A549 (cell line): Measurements from ENCODE around the gene XAGE2.

ENCODE experiments used
- EHMT2 ChIP-seq: fragments of 200-600 bp; sonication (generic); IDR thresholded peaks from 2 replicates; pipeline ENCODE4 v1.6.1; 2016; ENCODE audit warnings: antibody characterized with exemption, low read depth, mild to moderate bottlenecking, moderate library complexity
- POLR2A ChIP-seq: IDR thresholded peaks from 2 replicates; pipeline ENCODE4 v1.6.1; 2012; ENCODE audit warnings: mild to moderate bottlenecking, low read length
- SMC3 ChIP-seq: fragments of >200 bp; sonication (Bioruptor Twin); formaldehyde crosslinking; IDR thresholded peaks from 3 replicates; pipeline ENCODE4 v1.6.1; 2018; ENCODE audit warnings: inconsistent platforms
- TP53 ChIP-seq: fragments of 250-450 bp; sonication (Bioruptor Pico); IDR thresholded peaks from 2 replicates; pipeline ENCODE4 v1.5.0; 2021; ENCODE audit warnings: mild to moderate bottlenecking, moderate library complexity
- TF ChIP-seq, protein P1 (sequence below): fragments of >200 bp; sonication (Bioruptor Twin); formaldehyde crosslinking; IDR thresholded peaks from 3 replicates; pipeline ENCODE4 v1.5.1; 2016
- TF ChIP-seq, protein P2 (sequence below): IDR thresholded peaks from 2 replicates; pipeline ENCODE4 v1.6.1; 2012
- TF ChIP-seq, protein P3 (sequence below): fragments of 200-600 bp; sonication (generic); IDR thresholded peaks from 2 replicates; pipeline ENCODE4 v1.6.1; 2016; ENCODE audit warnings: antibody characterized with exemption, mild to moderate bottlenecking, moderate library complexity

DNA sequence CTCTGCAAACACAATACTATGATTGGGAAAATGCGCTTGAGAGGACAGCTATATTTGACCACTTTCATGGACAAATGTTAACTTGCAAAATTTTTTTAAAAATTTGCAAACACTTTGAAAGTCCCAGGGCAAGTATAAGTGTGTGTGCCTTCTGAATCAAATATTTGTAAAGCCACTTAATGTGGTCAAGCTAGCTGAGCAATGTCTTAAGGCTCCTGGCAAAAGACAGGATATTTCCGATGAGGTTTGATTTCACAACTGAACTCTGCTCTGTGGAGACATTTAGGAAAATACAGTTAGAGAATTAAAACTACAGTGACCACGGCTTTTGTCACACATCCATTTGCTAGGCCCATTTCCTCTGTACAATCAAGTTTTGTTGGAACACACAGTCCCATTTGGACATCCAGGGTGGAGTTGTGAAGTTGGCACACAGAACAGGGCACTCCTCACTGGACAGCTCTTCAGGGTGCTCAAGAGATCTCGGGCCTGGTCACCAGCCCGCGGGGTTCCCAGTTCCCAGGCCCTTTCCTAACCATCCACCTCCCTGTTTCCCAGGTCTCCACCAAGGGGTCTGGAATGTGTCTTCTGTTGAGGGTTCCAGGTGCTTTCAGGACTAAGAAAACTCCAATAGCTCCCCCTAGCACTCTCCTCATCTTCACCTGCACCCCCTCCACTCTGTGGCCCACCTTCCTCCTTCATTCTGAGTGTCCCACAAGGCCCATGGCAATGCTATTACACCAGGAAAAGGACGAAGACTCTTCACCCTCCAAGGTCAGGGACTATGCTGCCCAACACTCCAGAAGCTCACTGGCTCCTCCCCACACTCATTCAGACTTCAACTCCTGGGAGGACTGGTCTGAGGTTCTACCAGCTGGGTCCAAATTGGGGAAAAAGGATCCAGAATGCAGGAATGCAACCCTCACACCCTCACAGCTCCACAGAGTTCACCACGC lies 41.9 kb downstream of the XAGE2 start:
- TF ChIP-seq SMC3 (no peak), POLR2A (no peak), TP53 (CRISPR knock-in tag) (no peak), EHMT2 (no peak)
- TF ChIP-seq, protein P1, sequence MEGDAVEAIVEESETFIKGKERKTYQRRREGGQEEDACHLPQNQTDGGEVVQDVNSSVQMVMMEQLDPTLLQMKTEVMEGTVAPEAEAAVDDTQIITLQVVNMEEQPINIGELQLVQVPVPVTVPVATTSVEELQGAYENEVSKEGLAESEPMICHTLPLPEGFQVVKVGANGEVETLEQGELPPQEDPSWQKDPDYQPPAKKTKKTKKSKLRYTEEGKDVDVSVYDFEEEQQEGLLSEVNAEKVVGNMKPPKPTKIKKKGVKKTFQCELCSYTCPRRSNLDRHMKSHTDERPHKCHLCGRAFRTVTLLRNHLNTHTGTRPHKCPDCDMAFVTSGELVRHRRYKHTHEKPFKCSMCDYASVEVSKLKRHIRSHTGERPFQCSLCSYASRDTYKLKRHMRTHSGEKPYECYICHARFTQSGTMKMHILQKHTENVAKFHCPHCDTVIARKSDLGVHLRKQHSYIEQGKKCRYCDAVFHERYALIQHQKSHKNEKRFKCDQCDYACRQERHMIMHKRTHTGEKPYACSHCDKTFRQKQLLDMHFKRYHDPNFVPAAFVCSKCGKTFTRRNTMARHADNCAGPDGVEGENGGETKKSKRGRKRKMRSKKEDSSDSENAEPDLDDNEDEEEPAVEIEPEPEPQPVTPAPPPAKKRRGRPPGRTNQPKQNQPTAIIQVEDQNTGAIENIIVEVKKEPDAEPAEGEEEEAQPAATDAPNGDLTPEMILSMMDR: no peak
- TF ChIP-seq, protein P2, sequence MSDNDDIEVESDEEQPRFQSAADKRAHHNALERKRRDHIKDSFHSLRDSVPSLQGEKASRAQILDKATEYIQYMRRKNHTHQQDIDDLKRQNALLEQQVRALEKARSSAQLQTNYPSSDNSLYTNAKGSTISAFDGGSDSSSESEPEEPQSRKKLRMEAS: no peak
- TF ChIP-seq, protein P3, sequence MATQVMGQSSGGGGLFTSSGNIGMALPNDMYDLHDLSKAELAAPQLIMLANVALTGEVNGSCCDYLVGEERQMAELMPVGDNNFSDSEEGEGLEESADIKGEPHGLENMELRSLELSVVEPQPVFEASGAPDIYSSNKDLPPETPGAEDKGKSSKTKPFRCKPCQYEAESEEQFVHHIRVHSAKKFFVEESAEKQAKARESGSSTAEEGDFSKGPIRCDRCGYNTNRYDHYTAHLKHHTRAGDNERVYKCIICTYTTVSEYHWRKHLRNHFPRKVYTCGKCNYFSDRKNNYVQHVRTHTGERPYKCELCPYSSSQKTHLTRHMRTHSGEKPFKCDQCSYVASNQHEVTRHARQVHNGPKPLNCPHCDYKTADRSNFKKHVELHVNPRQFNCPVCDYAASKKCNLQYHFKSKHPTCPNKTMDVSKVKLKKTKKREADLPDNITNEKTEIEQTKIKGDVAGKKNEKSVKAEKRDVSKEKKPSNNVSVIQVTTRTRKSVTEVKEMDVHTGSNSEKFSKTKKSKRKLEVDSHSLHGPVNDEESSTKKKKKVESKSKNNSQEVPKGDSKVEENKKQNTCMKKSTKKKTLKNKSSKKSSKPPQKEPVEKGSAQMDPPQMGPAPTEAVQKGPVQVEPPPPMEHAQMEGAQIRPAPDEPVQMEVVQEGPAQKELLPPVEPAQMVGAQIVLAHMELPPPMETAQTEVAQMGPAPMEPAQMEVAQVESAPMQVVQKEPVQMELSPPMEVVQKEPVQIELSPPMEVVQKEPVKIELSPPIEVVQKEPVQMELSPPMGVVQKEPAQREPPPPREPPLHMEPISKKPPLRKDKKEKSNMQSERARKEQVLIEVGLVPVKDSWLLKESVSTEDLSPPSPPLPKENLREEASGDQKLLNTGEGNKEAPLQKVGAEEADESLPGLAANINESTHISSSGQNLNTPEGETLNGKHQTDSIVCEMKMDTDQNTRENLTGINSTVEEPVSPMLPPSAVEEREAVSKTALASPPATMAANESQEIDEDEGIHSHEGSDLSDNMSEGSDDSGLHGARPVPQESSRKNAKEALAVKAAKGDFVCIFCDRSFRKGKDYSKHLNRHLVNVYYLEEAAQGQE: no peak
